Endodermal cell (in vitro differentiated cells): Measurements from ENCODE around the gene NEGR1. TPM values are rescaled to one million over a fixed set of nuclear protein-coding genes. Genes with fewer than 3 reads are reported as not detected.

Source experiments
- DNase-seq: peaks from one replicate; pipeline ENCODE4 v3.0.0-alpha.2; 2017
- H3K27ac ChIP-seq: 2 replicates; pipeline ENCODE4 v1.5.1; 2013; ENCODE audit warnings: mild to moderate bottlenecking, low read depth, low read length, moderate library complexity
- H3K27me3 ChIP-seq: 2 replicates; pipeline ENCODE4 v1.6.1; 2013; ENCODE audit warnings: mild to moderate bottlenecking, low read length, moderate library complexity; ENCODE audit not compliant: insufficient read depth, control insufficient read depth, poor library complexity, severe bottlenecking
- H3K36me3 ChIP-seq: 2 replicates; pipeline ENCODE4 v1.7.0; 2013; ENCODE audit warnings: mild to moderate bottlenecking, low read length, moderate library complexity; ENCODE audit not compliant: control insufficient read depth, insufficient read depth
- H3K4me1 ChIP-seq: one replicate; pipeline ENCODE4 v1.7.0; 2013; ENCODE audit warnings: low read length; ENCODE audit not compliant: control insufficient read depth, insufficient read depth
- H3K4me3 ChIP-seq: 2 replicates; pipeline ENCODE4 v1.5.1; 2013; ENCODE audit warnings: mild to moderate bottlenecking, low read length, moderate library complexity
- H3K9ac ChIP-seq: 2 replicates; pipeline ENCODE4 v1.6.1; 2013; ENCODE audit warnings: mild to moderate bottlenecking, low read length, moderate library complexity; ENCODE audit not compliant: poor library complexity, severe bottlenecking; ENCODE audit errors: extremely low read depth
- H3K9me3 ChIP-seq: 2 replicates; pipeline ENCODE4 v1.6.1; 2013; ENCODE audit warnings: mild to moderate bottlenecking, low read length, moderate library complexity; ENCODE audit not compliant: control insufficient read depth
- H3K27ac Mint-ChIP-seq: 2 replicates; pipeline ENCODE4 v1.8.0; 2020; ENCODE audit warnings: mixed read lengths
- H3K27me3 Mint-ChIP-seq: 2 replicates; pipeline ENCODE4 v1.8.0; 2021; ENCODE audit warnings: mild to moderate bottlenecking, mixed read lengths; ENCODE audit not compliant: insufficient read depth
- H3K36me3 Mint-ChIP-seq: 2 replicates; pipeline ENCODE4 v1.8.0; 2020; ENCODE audit warnings: low read depth, mixed read lengths
- H3K4me1 Mint-ChIP-seq: 2 replicates; pipeline ENCODE4 v1.8.0; 2020; ENCODE audit warnings: mixed read lengths
- H3K4me3 Mint-ChIP-seq: 2 replicates; pipeline ENCODE4 v1.8.0; 2020; ENCODE audit warnings: mild to moderate bottlenecking, moderate library complexity, mixed read lengths
- H3K9me3 Mint-ChIP-seq: 2 replicates; pipeline ENCODE4 v1.8.0; 2020; ENCODE audit warnings: mild to moderate bottlenecking, mixed read lengths
- CTCF ChIP-seq: fragments of 200-600 bp; sonication (generic); conservative IDR thresholded peaks from 2 replicates; pipeline ENCODE4 v1.5.0; 2021; ENCODE audit warnings: antibody characterized with exemption, mild to moderate bottlenecking
- WGBS, 2 experiments: methylation state at CpG; one replicate each; pipeline versions ENCODE4 v1.1.5 to v1.1.7; 2013; ENCODE audit warnings: missing lambda C conversion rate in 2 of 2, mixed read lengths in 1 of 2; ENCODE audit not compliant: insufficient coverage in 1 of 2, insufficient read length in 1 of 2; 5-methylcytosine and 5-hydroxymethylcytosine counted together
- total RNA-seq, 2 donors: library from RNA; stranded (reverse); fragmentation: NEBNext Ultra II Directional in 1 of 2; extraction: Animal tissue kit (Norgen Biotek cat#: 25700) in 1 of 2; gene quantifications; 2 replicates in 1 of 2; 3 replicates in 1 of 2; pipeline ENCODE4 v1.2.1, GENCODE V29; 2021

Gene NEGR1
- total RNA-seq, 2 donors from 2014 or later, result 1.5 to 2.1 TPM

- DNase-seq, result no peak
- Histone ChIP-seq H3K27me3 (no peaks in the 10 kb centered on the region), H3K4me3 (no peak overlapping the region), H3K36me3 (no peaks in the 10 kb centered on the region), H3K9ac (no peak overlapping the region), H3K9me3 (no peaks in the 10 kb centered on the region), H3K4me1 (no peaks in the 10 kb centered on the region), H3K27ac (no peak overlapping the region)
- no peaks in the 10 kb centered on the region for H3K9me3 Mint-ChIP-seq
- no peak overlapping the region for H3K4me3 Mint-ChIP-seq
- no peaks in the 10 kb centered on the region for H3K36me3 Mint-ChIP-seq
- no peak for TF ChIP-seq CTCF
- WGBS, 2 experiments, result 90 to 91% methylated on average over 1 of the region's 1 CpG
- no peak overlapping the region for H3K27ac Mint-ChIP-seq
- H3K27me3 Mint-ChIP-seq, result no peaks in the 10 kb centered on the region
- no peaks in the 10 kb centered on the region for H3K4me1 Mint-ChIP-seq
These were observed 496.1 kb downstream of the NEGR1 start for GRCh38 chr1:71786218-71786617.

- Mint-ChIP-seq H3K27me3 (no peaks in the 10 kb centered on the region), H3K4me3 (no peak overlapping the region), H3K4me1 (no peaks in the 10 kb centered on the region), H3K36me3 (no peaks in the 10 kb centered on the region), H3K27ac (no peak overlapping the region), H3K9me3 (no peaks in the 10 kb centered on the region)
- Histone ChIP-seq H3K36me3 (no peaks in the 10 kb centered on the region), H3K4me1 (no peaks in the 10 kb centered on the region), H3K27ac (no peak overlapping the region), H3K4me3 (no peak overlapping the region), H3K27me3 (no peaks in the 10 kb centered on the region), H3K9ac (no peak overlapping the region), H3K9me3 (no peaks in the 10 kb centered on the region)
- DNase-seq, result no peak
- TF ChIP-seq CTCF, result no peak
These were observed 496.9 kb downstream of the NEGR1 start for GRCh38 chr1:71785450-71785849.

- Mint-ChIP-seq H3K4me1 (no peaks in the 10 kb centered on the region), H3K9me3 (no peaks in the 10 kb centered on the region), H3K36me3 (no peaks in the 10 kb centered on the region), H3K27me3 (no peaks in the 10 kb centered on the region), H3K4me3 (no peak overlapping the region), H3K27ac (no peak overlapping the region)
- H3K4me1 ChIP-seq, result no peaks in the 10 kb centered on the region
- H3K4me3 ChIP-seq, result no peak overlapping the region
- H3K36me3 ChIP-seq, result no peaks in the 10 kb centered on the region
- no peak for DNase-seq
- no peaks in the 10 kb centered on the region for H3K27me3 ChIP-seq
- H3K27ac ChIP-seq, result no peak overlapping the region
- no peak overlapping the region for H3K9ac ChIP-seq
- no peaks in the 10 kb centered on the region for H3K9me3 ChIP-seq
- TF ChIP-seq CTCF, result no peak
- 96 to 100% methylated on average over 2 of the region's 3 CpGs for WGBS, 2 experiments
These were observed 497.3 kb downstream of the NEGR1 start for GRCh38 chr1:71785000-71785399.
